Sigmoid colon (tissue), 7 donors: Measurements from ENCODE around the gene SUPT16H. TPM values are rescaled to one million over a fixed set of nuclear protein-coding genes. Genes with fewer than 3 reads are reported as not detected.

Source experiments
- DNase-seq: peaks from one replicate; pipeline ENCODE4 v3.0.0-alpha.2; 2019
- H3K27ac ChIP-seq, 4 donors: fragments of 200-600 bp; sonication (generic); one replicate each; pipeline ENCODE4 v1.5.1; 2016 to 2019; ENCODE audit warnings: mild to moderate bottlenecking in 1 of 4
- H3K27me3 ChIP-seq, 3 donors: fragments of 200-600 bp; sonication (generic); one replicate each; pipeline ENCODE4 v1.5.1; 2019; ENCODE audit warnings: mild to moderate bottlenecking in 1 of 3
- H3K36me3 ChIP-seq, 4 donors: fragments of 200-600 bp; sonication (generic); one replicate each; pipeline ENCODE4 v1.5.1; 2016 to 2019
- H3K4me1 ChIP-seq, 4 donors: fragments of 200-600 bp; sonication (generic); one replicate each; pipeline ENCODE4 v1.5.1; 2017 to 2019
- H3K4me3 ChIP-seq, 4 donors: fragments of 200-600 bp; sonication (generic); one replicate each; pipeline ENCODE4 v1.5.1; 2017 to 2019; ENCODE audit warnings: mild to moderate bottlenecking in 2 of 4, moderate library complexity in 1 of 4
- H3K9me3 ChIP-seq, 4 donors: fragments of 200-600 bp in 3 of 4; sonication (generic) in 3 of 4; one replicate each; pipeline versions ENCODE4 v1.5.1 to v1.6.1; 2013 to 2019
- CTCF ChIP-seq, 4 experiments: fragments of 450-650 bp in 3 of 4; fragments of 200-600 bp in 1 of 4; IDR thresholded peaks; one replicate each; pipeline ENCODE4 v1.5.1; 2016 to 2019; ENCODE audit warnings: antibody characterized with exemption in 4 of 4, mild to moderate bottlenecking in 3 of 4, moderate library complexity in 2 of 4
- EP300 ChIP-seq, 4 donors: sonication (generic); formaldehyde crosslinking; IDR thresholded peaks; one replicate each; pipeline ENCODE4 v1.6.1; 2017; ENCODE audit warnings: antibody characterized with exemption in 4 of 4
- POLR2A ChIP-seq, 2 donors: fragments of 450-650 bp; IDR thresholded peaks; one replicate each; pipeline ENCODE4 v1.6.1; 2016; ENCODE audit warnings: antibody characterized with exemption in 2 of 2, mild to moderate bottlenecking in 2 of 2, moderate library complexity in 2 of 2
- POLR2AphosphoS5 ChIP-seq, 4 donors: sonication (generic); formaldehyde crosslinking; IDR thresholded peaks; one replicate each; pipeline ENCODE4 v1.6.1; 2017; ENCODE audit warnings: antibody characterized with exemption in 4 of 4
- WGBS, 2 donors: extraction: QIAGEN DNeasy Blood & Tissue Kit; methylation state at CpG; one replicate each; pipeline ENCODE4 v1.1.7; 2013; 5-methylcytosine and 5-hydroxymethylcytosine counted together
- intact Hi-C: fragments of 100-400 bp; cut with DNase I; formaldehyde crosslinking; loops from one replicate; pipeline ENCODE4 v1.15.1; 2023
- polyA plus RNA-seq, 3 donors: library from polyadenylated mRNA; stranded (reverse); fragments of 200-250 nt; gene quantifications; one replicate each; pipeline ENCODE4 v1.2.3, GENCODE V29; 2013
- total RNA-seq, 4 donors: library from RNA; depleted of rRNA; stranded (reverse); fragments of >200 nt; gene quantifications; one replicate each; pipeline ENCODE4 v1.1.0, GENCODE V29; 2016
- donor health status: healthy with polysubstance abuse.
- donor health status: Bipolar disorder and iron deficiency.
- donor health status: healthy.

SUPT16H gene
- total and polyA plus RNA-seq, 7 donors = 27.5 to 77.1 (median 63.7) TPM

- WGBS, 2 donors = 90 to 94% methylated on average over 9 of the region's 9 CpGs
- TF ChIP-seq POLR2AphosphoS5 (IDR thresholded peaks at IDR 0.05) (no peak), EP300 (IDR thresholded peaks at IDR 0.05) (no peak), CTCF (IDR thresholded peaks at IDR 0.05) (no peak), POLR2A (IDR thresholded peaks at IDR 0.05) (no peak)
- DNase-seq = no peak
- no peaks in the 10 kb centered on the region for H3K9me3 ChIP-seq
- no peaks in the 10 kb centered on the region for H3K4me1 ChIP-seq
- no peak overlapping the region for H3K4me3 ChIP-seq
- no peaks in the 10 kb centered on the region for H3K27me3 ChIP-seq
- intact Hi-C loops = no loop called here
- H3K36me3 ChIP-seq = no peaks in the 10 kb centered on the region
- H3K27ac ChIP-seq = no peak overlapping the region
Observed at GRCh38 chr14:21334202-21334906, 49.5 kb downstream of the SUPT16H start.

GRCh38 chr14:21332950-21333349 is 50.9 kb downstream of the SUPT16H start:
- no peak overlapping the region for H3K4me3 ChIP-seq
- no peaks in the 10 kb centered on the region for H3K36me3 ChIP-seq
- no peaks in the 10 kb centered on the region for H3K27me3 ChIP-seq
- 88 to 92% methylated on average over 2 of the region's 2 CpGs for WGBS, 2 donors
- DNase-seq = no peak
- H3K9me3 ChIP-seq = no peaks in the 10 kb centered on the region
- intact Hi-C loops = no loop called here
- H3K4me1 ChIP-seq = no peaks in the 10 kb centered on the region
- no peak overlapping the region for H3K27ac ChIP-seq
- TF ChIP-seq POLR2A (IDR thresholded peaks at IDR 0.05) = no peak
- TF ChIP-seq EP300 (IDR thresholded peaks at IDR 0.05) = no peak
- no peak for TF ChIP-seq POLR2AphosphoS5 (IDR thresholded peaks at IDR 0.05)
- TF ChIP-seq CTCF (IDR thresholded peaks at IDR 0.05) = no peak

- no peak for DNase-seq
- intact Hi-C loops = no loop called here
- WGBS, 2 donors = 90 to 95% methylated on average over 1 of the region's 1 CpG
Observed at GRCh38 chr14:21326972-21327371, 56.8 kb downstream of the SUPT16H start.

GRCh38 chr14:21322716-21323115 is 61.1 kb downstream of the SUPT16H start:
- WGBS, 2 donors = 82 to 86% methylated on average over 2 of the region's 2 CpGs
- Histone ChIP-seq H3K4me1 (no peaks in the 10 kb centered on the region), H3K36me3 (no peaks in the 10 kb centered on the region), H3K9me3 (no peaks in the 10 kb centered on the region), H3K27ac (no peak overlapping the region), H3K27me3 (no peaks in the 10 kb centered on the region), H3K4me3 (no peak overlapping the region)
- TF ChIP-seq POLR2AphosphoS5 (IDR thresholded peaks at IDR 0.05) (no peak), POLR2A (IDR thresholded peaks at IDR 0.05) (no peak), CTCF (IDR thresholded peaks at IDR 0.05) (no peak), EP300 (IDR thresholded peaks at IDR 0.05) (no peak)
- no peak for DNase-seq
- intact Hi-C loops = no loop called here

More at GRCh38 chr14:21326972-21327371, 56.8 kb downstream of the SUPT16H start:
- Histone ChIP-seq H3K9me3 (no peaks in the 10 kb centered on the region), H3K27ac (no peak overlapping the region), H3K27me3 (no peaks in the 10 kb centered on the region), H3K36me3 (no peaks in the 10 kb centered on the region), H3K4me1 (no peaks in the 10 kb centered on the region), H3K4me3 (no peak overlapping the region)
- TF ChIP-seq CTCF (IDR thresholded peaks at IDR 0.05) (no peak), EP300 (IDR thresholded peaks at IDR 0.05) (no peak), POLR2A (IDR thresholded peaks at IDR 0.05) (no peak), POLR2AphosphoS5 (IDR thresholded peaks at IDR 0.05) (no peak)

- intact Hi-C loops = no loop called here
- Histone ChIP-seq H3K27me3 (no peaks in the 10 kb centered on the region), H3K27ac (no peak overlapping the region), H3K9me3 (no peaks in the 10 kb centered on the region), H3K4me3 (no peak overlapping the region), H3K36me3 (no peaks in the 10 kb centered on the region), H3K4me1 (no peaks in the 10 kb centered on the region)
- TF ChIP-seq POLR2A (IDR thresholded peaks at IDR 0.05) (no peak), CTCF (IDR thresholded peaks at IDR 0.05) (no peak), EP300 (IDR thresholded peaks at IDR 0.05) (no peak), POLR2AphosphoS5 (IDR thresholded peaks at IDR 0.05) (no peak)
- DNase-seq = no peak
- 22 to 72% methylated on average over 2 of the region's 2 CpGs for WGBS, 2 donors
Observed at GRCh38 chr14:21320913-21321312, 62.9 kb downstream of the SUPT16H start.
